Suppressor macrophage treated with lipopolysaccharide for 4 hours (primary cell): ENCODE measurements around the gene PLXDC2.

Experiments
- DNase-seq: peaks from one replicate; pipeline ENCODE4 v3.0.0-alpha.2; 2020

PLXDC2 gene

DNA sequence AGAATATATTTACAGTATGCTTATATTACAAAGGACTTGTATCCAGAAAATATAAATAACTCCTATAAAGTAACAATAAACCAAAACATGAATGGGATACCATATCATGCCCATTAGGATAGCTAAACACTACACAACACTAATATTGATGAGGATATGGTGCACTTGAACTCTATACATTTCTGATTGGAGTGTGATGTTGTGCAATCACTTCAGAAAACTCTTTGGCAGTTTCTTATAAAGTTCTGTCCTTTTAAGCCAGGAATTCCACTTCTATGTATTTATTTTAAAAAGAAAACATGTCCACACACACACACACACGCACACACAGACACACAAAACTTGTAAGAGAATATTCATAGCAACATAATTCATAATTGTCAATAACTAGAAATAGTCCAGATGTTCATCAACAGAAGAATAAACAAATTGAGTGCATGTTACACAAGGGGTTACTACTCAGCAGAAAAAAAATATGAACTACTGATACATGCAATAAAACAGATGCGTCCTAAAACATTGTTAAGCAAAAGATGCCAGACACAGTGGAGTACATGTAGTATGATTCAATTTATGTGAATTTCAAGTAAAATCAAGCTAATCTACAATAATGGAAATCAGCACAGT is 416.0 kb downstream of the PLXDC2 start:
- DNase-seq = no peak

DNA sequence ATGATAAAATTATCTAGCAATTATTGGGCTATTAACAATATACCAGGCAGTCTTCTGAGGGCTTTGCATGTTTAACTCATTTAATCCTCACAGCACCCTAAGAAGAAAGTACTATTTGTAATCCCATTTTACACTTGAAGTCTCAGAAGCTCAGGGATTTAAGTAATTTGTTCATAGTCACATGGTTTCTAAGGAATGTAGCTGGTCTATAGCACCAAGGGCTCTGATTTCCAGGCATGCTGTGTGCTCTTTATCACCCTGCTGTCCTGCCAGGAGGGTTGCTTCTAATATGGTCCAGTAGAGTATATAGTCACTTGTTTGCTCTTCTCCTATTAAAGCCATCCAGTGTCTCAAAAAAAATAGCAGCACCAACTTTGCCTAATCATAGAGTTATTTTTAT is 417.2 kb downstream of the PLXDC2 start:
- DNase-seq = no peak

DNA sequence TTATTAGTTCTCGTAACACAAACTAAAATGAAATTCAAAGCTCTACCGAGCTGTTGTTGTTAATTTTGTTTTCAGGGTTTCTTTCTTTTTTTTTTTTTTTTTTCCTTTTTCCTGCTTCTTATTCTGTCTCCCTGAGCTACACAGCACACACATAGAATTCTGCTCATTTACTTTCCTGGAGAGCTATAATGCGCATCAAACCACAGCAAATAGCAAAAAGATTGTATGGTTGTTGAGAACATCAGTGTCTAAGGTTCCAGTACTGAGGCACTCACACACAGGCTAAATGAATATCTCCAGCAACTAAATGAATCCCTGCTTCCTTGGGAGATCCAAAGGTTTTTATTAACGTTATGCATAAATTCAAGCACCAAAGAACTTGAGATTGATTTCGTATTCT is 418.3 kb downstream of the PLXDC2 start:
- DNase-seq = no peak

DNA sequence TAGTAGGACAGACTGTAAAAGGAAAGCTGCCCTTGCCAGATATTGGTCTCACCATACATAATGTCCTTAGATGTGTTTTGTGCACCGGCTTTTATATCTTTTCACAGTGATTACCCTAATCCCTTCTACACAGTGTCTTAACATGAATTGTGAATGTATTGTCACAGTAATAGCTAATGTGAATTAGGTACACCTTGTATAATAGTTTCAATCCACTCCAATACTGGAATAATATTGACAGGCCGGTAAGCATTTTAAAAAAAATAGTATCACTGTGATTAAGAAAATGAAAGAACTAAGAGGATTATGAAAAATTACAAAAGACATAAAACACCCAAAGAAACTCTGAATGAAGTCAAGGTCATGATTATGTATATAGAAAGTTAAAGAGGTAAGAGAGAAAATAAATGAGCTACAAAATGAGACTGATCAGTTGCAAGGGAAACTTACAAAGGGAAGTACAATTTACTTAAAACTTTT is 420.9 kb downstream of the PLXDC2 start:
- no peak for DNase-seq

DNA sequence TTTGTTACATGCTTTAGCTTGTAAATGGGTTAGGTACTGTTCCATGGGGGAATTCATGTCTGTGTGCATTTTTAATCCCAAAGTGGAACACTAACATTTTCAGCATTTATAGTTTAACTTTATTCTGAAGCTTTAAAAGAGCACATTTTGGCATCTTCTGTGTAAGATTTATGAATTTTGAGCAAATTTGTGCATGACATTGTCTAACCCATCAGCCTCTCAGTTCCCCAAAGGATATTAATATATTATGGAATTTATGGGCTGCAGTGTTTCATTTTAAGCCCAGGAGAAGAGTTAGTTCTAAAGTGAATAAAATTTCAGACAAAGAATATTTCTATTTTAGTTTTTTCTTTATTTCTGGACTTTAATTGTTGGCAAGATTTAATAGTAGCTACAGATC is 421.4 kb downstream of the PLXDC2 start:
- no peak for DNase-seq

DNA sequence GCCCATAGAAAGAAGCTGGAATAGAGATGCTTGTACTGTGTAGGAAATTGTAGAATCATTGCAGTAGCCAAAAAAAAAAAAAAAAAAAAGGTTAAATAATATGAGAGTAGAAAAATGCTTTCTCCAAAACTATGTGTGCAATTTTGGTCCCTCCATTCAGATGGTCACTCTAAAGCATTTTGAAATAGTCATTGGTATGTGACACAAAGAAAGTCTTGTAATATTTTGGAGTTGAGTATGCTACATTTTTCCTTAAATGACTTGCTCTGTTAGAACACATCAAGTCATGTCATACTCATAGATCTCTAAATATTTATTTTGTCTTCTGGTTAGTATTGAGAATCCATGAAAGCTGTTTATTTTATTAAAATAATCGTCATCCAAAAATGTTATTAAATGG is 424.4 kb downstream of the PLXDC2 start:
- no peak for DNase-seq

DNA sequence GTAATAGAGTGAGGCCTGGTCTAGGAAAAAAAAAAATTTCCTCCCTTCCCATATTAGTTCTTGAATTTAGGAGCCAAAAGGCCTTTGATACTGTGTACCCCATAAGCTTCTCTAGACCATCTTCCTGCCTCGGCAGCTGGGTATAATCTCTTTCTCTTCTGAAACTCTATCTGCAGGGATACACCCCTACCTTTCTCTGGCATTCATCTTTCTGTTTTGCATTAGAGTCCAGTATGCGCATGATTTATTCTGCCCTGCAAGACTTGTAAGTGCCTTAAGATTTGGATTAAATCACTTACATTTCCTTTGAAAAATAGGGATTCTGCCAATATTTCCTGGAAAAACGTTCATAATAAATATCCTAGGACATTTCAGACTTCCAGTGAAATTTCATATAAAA is 431.2 kb downstream of the PLXDC2 start:
- no peak for DNase-seq

DNA sequence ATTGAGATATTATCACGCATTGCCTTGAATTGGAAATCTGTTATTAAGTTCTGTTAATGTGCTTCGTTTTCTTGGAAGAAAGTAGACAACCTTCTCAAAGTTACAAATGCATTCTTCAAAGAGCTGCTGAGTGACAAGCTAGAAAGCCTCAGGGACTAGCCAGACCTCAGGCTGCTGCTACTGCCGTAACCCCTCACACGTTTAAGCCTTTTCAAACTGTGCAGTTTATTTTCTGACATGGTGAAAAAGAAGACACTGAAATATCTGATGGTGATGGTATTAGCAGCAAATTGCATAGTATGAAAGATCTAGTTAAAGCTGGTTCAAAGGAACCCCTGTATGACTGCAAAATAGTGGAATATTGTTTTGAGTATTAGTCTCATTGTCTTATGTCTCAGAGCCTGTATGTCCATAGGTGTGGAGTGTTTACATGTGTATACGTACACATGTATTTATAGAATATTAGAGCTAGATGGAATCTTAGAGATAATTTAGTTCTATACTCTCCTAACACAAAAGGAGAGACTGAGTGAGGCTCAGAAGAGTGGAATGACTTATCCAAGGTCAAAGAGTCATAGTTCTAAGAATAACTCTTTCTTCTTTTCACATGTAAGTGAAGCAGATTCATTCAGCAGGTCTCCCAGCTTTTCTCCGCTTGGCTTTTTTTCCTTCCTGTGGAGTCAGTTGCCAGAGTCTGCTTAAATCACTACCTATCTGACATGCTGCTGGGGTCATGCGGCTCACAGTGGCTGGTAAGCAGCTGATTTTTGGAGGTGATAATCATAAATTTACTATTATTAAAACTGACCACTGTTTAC is 431.9 kb downstream of the PLXDC2 start:
- no peak for DNase-seq

DNA sequence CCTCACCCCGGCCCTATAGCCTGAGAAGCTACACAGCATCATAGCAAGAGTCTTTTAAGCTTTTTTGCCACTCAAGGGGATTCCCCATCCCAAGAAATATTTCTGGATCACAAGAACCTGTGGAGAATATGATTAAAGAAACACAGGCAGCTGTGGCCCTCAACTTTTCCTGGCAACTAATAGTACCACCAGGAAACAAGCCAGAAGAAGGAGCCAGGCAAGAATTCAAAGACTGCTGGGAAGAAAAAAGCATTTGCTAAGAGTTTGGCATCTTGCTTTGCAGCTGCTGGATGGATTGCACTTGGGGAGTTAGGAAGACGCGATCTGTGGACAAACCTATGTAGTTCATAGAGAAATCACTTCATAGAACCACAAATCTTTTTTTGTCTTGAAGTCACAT is 437.8 kb downstream of the PLXDC2 start:
- DNase-seq = no peak

DNA sequence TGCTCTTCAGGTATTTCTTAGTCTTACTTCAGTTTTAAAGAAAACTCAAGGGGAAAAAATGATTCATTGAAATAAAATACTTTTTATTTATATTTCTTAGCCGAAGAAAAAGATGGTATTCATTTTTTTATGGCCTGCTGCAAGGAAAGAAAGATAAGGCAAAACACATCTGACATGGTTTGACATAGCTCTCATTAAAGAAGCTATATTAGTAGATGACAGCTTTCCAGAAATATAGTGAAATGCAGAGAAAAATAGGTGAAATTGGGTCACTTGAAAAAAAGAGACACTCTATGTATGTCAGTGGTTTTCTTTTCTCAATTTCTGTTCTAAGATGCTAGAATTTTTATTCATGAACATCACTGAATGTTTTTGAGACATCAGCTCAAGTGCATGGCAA is 438.3 kb downstream of the PLXDC2 start:
- DNase-seq = no peak

DNA sequence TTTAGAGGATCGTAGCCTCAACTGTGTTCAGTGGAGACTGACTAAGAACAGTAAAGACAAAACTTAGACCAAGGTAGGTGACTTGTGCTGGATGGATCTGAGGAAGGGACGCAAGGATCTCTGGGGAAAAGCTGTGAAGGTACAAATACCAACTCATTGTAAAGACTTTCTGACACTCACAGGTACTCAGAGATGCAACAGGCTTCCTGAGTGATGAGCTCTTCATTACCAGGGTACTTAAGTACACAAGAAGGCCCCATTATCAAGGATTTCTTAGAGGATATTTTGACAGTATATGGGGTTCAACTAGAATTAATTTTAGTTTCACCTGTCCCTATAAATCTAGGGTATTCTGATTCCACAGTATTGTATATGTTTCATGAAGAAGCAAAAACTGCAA is 440.7 kb downstream of the PLXDC2 start:
- no peak for DNase-seq

DNA sequence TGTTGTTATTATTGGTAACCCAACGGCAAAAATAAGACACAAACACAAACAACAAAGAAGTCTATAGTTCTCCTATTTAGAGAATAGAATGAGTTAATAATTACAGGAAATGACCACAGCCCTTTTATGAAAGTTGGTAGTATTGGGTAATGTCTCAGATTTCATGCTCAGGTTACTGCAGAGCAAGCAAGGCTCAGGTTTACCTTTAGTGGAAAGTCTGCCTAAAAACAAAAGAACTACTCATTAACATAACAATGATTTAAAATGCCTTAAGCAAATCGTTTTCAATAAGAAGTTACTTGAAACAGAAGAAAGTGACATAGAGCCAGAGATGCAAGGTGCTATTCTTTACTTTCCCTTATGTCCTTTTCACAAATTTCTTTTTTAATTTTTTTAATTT is 441.2 kb downstream of the PLXDC2 start:
- no peak for DNase-seq

DNA sequence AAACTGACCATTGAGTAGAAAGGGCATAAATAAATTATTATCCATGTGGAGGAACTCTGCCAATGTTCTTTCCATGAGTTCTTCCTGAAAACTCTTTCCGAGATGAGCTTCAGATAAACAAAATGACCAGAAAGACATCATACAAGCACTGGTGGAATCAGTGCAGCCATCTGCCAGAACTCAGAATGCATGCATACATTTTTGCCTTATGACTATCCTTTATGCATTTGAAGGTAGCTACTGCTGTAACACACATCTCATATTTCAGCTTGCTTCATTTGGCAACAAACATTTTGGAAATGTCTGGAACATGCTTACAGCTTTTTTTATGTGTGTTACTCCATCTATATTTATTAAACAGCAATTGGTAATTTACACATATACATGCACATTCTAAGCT is 448.9 kb downstream of the PLXDC2 start:
- DNase-seq = no peak

DNA sequence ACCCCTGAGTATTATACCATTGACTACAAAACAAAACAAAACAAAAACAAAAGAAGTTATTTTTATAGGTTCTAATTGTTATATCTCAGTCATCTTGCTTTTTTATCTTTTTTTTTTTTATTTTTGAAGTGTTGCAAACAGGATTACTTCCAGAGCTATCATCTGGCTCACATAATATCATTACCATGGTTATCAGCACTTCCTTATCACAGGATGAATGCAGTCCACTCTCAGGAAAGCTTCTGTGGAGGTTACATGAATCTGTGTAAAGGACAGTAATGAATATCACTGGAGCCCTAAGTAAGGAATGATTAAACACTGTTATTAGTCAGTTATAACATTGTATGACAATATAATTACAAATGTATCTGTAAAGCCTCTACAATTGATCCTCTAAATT is 451.5 kb downstream of the PLXDC2 start:
- no peak for DNase-seq

DNA sequence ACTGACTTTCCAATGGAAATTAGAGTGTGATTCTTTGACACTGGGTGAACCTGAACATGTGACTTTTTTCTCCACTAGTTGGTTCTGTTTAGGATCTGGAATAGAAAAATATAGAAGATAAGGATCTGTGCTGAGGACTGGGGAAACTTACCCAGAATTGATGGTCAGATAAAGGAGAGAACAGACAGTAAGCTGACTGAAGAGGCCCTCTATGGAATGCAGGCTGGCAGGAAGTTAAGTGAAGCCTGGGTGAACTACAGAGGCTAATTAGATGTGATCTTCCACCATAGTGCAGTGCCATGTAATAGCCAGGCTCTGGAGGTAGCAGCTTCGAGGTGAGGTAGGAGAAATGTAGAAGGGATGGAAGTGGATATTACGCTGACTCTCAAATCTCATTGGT is 455.3 kb downstream of the PLXDC2 start:
- DNase-seq = no peak

DNA sequence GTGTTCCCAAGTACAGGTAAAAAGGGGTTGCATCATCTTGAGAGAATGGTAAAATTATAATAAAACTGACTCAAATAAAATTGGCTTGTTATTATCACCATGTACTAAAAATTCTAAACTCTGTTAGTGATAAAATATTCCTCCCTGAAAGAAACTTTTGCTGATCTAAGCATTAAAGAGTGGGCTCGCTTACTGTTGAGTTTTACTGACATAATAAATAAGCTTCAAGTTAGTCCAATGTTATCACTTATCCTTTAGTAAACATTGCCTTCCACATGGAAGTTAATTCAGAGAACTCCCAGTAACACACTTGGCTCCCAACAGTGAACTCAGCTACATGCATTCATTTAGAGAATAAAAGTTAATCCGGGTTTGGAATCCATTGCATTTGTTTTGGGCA is 456.4 kb downstream of the PLXDC2 start:
- no peak for DNase-seq

DNA sequence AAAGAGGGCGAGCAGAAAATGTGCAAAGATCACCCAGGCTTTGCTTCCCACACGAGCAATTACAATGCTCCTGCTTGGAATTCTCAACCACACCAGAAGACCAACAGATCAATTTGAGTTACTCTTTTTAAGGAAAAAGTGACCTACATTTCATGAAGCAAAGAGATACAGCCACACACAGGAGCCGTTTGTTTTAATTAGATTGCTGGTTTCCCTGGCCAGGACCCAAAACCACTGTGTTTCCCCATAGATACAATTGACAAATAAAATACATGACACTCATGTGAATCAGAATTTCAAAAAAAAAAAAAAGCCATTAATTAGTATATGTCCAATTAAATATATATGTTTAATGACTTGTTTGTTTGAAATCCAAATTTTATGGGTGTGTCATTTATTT is 458.3 kb downstream of the PLXDC2 start:
- DNase-seq = no peak

DNA sequence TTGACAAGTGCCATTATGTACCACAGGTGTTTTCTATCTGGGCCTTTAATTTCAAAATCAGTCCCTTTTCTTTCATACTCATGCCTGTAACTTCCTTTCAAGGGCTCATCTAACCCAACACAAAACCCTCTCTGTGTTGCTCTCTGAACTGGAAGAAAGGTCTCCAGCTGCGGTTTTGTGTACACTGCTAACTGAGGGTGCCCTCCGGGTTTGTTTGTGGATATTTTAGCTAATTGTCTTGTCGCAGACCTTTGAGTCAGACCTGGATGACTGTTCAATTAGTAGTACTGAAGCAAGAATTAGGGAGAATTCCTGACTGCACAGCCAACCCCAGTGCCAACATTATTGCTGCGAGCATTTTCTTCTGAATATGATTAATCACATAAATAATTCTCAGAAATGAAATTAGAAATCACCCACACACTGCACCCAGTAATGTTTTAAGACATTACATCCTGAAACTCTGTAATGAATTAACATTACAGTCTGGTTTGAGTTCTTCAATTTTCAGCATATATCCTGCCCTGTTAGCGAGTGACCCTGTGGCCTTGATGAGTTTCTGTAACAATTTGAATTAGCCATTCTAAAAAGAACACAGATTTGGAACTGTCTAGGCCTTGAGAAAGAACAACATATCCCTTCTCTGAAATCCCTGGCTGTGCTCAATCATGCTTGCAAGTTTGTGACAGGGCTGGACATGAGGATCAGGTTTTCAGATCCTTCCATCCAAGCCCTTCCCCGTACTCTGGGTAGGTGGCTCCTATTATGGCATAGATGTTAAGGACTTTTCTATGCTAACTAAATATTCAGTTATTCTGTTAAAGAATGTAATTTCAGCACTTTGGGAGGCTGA is 460.1 kb downstream of the PLXDC2 start:
- no peak for DNase-seq

DNA sequence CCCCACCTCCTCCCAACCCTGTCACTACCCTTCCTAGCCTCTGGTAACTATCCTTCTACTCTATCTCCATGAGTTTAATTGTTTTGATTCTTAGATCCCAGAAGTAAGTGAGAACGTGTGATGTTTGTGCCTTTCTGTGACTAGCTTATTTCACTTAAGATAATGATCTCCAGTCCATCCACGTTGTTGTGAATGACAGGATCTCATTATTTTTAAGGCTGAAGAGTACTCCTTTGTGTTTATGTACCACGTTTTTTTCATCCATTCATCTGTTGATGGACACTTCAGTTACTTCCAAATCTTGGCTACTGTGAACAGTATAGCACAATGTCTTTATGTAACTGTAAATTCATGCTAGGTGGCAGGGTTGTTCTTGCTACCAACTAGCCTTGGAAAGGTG is 461.6 kb downstream of the PLXDC2 start:
- no peak for DNase-seq

DNA sequence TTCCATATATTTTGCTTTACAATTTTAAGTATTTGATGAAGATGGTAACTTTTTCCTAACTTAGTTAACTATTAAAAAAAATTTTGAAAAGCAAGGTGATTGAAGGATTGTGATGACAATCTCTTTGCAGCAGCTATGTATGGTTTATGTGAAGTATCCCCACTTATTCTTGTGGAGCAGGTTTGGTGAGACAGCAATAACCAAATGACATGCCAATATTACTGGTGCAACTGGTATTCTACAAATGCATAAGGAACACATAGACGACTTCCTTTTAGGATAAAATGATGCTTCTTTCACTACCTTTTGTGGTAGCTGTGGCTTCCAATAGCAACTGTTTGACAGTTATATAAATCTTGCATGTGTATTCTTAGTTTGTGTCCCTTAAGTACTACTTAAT is 465.3 kb downstream of the PLXDC2 start:
- DNase-seq = no peak

DNA sequence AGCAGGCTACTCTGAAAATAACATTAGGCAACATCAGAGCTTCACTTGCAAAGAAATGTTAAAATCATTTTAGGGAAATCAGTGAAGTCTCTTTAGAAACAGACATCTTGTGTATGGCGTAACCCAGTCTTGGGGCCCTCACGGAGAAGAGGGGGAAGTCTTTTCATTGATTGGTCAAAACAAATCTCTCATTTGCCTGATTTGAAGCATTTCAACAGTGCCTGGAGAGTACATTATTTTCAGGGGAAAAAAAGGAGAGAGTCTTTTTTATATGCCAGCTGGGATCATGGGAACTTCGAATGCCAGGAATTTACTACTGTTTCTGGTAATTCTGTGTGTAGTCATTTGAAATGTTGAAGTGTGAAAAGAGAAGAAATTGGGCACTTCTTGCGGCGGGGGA is 471.4 kb downstream of the PLXDC2 start:
- no peak for DNase-seq

DNA sequence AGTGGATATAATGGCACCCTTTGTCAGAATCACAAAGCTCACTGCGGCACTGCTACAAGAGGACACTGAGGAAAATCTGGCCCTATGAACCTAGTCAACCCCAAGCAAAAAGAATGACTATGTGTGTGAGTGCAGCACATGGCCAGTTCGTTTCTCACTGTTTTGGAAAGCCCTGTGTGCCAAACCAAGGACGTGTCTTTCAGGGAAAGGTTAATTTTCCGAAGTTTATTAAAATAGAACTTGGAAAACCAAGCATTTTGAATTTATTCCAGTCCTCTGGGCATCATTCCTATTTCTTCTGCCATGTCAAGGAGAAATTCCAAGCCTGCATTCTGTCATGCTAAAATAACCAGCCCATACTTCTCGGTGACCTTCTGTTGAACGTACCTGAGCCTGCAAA is 471.8 kb downstream of the PLXDC2 start:
- DNase-seq = no peak

DNA sequence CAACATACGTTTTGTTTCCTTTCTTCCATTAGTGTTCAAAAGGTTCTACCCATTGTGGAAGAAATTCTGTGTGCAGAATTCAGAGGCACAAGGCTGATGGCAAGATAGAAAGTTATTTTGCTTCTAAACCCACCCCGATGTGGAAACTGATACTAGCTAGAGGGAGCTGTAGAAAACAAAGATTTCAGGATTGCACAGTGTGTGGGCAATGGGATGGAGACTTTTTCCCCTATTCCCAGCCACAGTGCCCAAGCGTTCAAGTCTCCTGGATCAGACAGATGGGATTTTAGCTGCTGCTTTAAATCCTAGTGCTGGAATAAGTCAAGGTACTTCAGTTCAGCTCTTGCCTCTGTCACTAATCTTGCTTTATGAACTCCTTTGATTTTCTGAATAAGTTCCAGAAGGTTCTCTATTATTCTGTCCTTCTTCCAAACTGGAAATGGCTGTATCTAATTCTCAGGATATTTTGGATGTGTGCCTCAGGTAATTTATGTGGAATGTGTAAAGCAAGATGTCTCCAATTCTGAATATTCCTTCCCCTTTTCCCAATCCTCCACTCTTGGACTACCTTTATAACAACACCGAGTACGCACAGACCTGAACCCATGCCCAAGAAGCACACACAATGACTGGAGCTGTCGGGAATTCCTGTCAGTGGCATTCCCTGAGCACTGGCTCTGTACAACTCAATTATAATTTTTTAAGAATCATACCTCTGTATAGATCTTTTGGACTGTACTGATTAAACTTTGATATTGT is 473.0 kb downstream of the PLXDC2 start:
- no peak for DNase-seq
